GM18511 (cell line): ENCODE data around the gene FAM184A.

Source experiments
- ATAC-seq: cut with Tn5 transposase; IDR thresholded peaks from one replicate; pipeline ENCODE4 v1.9.1; 2021; ENCODE audit warnings: mild to moderate bottlenecking, moderate library complexity; ENCODE audit not compliant: unreplicated experiment

FAM184A gene

DNA sequence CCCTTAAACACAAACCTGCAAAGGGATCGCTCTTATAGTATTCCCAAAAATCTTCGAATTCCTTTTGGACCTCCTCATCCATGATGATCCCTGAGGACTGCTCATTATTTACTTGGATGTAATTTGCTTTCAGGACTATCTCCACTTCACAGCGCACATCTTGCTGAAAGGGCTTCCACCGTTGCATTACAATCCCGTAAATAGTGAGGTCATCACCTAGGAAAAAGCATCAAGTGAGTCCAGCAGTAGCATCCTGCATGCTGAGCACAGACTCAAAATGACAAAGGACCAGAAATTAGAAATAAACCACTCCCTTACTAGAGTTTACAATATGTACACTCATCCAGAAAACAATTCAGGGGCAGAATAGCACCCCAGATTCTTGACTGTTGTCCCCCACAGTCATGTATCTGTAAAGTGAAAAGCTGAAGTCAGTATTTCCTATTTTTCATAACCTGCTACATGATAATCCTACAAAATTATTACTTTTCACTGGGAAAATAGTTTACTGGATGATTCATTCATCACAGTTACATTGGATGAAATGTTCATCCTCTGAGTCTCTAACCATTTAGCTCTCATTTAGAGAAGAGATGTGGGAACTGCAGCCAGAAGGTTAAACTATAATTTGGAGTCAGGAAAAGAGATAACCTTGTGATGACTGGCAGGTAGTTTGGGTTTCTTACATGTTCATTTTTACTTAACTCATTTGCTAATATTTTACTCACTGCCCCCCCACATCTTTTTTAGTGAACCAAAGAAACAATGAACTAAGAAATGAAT lies 160.7 kb downstream of the FAM184A start:
- ATAC-seq = no peak

DNA sequence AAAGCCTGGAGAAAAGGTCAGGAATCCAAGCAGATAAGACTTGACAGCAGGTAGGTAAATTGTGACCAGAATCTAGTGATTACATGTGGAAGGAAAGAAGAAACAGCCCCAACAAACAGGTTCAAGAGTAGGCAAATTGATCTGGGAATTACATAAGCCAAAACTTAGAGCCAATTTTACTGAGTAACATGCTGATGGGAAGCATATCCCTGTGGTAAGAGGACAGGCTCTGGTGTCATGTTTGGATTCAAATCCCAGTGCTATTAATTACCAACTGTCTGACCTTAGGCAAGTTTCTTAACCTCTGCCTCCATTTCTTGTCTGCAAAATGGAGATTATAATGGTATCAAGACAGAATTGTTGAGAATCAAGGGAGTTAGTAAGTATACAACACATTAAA lies 163.9 kb downstream of the FAM184A start:
- no peak for ATAC-seq

- no peak for ATAC-seq
Measured at GRCh38 chr6:118913161-118913560, 165.3 kb downstream of the FAM184A start.

- ATAC-seq = no peak
Measured at GRCh38 chr6:118912646-118913045, 165.8 kb downstream of the FAM184A start.
